ENCODE measurements around the gene ZC3H7B.

The ZC3H7B gene

DNA sequence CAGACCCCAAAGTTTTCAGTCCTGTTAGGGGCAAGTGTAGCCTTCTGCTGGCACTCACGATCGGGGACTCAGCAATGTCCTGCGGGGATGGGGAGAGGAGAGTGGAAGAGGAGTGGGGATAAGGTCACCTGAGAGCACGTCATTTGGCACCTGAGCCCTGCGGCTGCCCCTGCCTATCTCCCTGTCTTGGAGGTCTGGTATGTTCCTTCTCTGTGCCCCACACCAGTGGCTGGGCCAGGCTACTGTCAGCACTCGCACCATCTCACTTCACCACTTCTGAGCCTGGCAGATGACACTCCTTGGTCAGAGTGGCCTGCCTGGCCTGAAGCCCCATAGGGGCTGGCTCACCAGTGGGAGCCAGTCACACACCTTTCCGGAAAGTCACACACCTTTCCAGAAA lies 40.5 kb upstream of the ZC3H7B start:
- TF ChIP-seq, protein P1, sequence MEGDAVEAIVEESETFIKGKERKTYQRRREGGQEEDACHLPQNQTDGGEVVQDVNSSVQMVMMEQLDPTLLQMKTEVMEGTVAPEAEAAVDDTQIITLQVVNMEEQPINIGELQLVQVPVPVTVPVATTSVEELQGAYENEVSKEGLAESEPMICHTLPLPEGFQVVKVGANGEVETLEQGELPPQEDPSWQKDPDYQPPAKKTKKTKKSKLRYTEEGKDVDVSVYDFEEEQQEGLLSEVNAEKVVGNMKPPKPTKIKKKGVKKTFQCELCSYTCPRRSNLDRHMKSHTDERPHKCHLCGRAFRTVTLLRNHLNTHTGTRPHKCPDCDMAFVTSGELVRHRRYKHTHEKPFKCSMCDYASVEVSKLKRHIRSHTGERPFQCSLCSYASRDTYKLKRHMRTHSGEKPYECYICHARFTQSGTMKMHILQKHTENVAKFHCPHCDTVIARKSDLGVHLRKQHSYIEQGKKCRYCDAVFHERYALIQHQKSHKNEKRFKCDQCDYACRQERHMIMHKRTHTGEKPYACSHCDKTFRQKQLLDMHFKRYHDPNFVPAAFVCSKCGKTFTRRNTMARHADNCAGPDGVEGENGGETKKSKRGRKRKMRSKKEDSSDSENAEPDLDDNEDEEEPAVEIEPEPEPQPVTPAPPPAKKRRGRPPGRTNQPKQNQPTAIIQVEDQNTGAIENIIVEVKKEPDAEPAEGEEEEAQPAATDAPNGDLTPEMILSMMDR (conservative IDR thresholded peaks at IDR 0.05), result no peak
- H3K27ac ChIP-seq, result peak overlapping the region; percentile 88

DNA sequence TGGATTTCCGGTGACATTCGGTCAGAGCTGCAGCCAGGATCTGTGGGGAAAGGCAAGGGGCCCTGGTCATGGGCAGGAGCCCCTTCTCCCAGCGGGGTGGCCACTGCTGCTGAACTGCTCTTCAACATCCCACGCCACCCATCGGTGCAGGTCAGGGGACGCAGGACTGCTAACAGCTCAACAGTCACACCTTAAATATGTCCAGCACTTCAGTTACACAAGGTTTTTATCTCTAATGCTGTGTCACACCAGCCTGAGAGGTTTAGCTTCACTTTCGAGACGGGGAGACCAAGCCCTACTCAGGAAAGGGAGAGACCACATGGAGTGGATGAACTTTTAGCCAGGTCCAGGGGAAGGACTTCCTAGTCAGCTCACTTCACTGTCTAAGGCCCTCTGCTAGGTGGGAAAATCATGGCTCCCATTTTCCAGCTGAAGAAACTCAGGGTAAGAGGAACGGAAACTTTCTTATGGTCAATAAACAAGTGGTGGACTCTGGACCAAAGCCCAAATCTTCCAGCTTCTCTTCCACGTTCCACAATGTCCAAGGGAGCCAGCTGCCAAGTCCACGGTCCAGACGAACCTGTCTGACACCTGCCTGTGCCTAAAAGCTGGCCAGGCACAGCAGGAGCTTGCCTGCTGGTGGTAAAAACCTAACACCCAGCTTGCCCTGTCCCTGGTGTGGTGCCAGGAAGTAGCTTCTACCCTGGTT lies 39.6 kb upstream of the ZC3H7B start:
- TF ChIP-seq, protein P1 (conservative IDR thresholded peaks at IDR 0.05), result no peak
- H3K27ac ChIP-seq, result peak overlapping the region; percentile 88

DNA sequence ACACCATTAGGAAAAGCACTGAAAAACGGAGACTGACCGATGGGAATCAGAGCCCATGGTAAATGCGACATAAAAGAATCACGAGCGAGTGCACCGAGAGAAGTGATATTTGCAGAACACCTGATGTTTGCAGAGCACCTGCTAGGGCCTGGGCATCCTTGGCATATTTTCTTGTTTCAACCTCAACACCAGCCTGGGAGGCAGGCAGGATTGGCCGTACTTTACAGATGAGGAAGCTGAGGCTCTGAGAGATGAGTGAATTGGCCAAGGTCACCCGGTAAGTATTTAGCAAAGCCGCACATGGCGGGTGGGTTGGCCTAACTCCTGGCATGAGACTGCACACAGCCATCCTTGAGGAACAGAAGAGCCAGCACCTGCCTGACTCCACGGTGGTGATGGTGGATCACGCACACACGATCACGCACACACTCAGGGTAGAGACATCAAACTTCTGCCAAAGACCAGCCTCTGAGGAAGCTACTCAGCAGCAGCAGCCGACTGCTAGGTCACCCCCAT lies 39.0 kb upstream of the ZC3H7B start:
- TF ChIP-seq, protein P1 (conservative IDR thresholded peaks at IDR 0.05), result no peak
- H3K27ac ChIP-seq, result peak overlapping the region; percentile 88

DNA sequence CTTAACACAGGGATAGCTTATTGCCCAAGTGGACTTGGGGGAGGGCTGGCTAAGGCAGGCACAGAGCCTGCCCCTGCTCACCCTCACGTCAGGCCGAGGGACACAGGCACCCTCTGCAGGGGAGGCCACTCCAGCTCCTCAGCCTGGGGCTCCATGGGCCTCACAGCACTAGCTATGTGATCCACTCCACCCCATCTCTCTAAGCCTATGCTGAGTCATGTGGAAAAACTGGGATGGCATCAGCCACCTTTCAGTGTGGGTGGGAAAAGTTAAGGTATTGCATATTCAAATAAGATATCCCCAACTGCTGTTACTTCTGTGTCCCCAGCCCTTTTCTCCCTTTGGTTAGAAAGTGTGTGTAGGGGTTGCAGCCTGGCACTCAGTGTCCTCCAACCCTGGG lies 37.6 kb upstream of the ZC3H7B start:
- TF ChIP-seq, protein P1 (conservative IDR thresholded peaks at IDR 0.05), result no peak
- H3K27ac ChIP-seq, result peak overlapping the region; percentile 88

DNA sequence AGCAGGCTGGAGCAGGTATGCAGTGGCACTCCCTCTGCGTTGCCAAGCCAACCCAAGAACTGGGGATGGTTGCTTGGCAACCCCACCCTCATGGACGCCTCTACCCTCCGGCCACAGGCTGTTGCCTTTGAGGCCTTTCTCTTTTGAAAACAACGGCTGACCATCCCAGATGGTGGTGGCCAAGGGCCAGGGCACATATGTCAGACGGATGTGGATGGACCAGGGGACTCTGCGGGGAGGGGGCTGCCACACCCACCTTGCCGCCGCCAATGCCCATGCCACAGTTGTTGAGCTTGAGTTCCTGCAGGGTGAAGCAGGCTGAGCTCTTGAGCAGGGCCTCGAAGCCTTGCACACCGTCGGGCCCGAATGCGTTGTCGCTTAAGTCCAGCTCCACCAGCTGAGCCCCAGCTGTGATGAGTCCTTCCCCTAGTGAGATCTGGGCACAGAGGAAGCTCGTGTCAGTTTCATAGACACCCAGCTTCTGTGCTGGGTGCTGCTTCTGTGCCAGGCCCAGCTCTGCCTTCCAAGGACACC lies 36.9 kb upstream of the ZC3H7B start:
- peak overlapping the region; percentile 88 for H3K27ac ChIP-seq
- TF ChIP-seq, protein P1 (conservative IDR thresholded peaks at IDR 0.05), result no peak

DNA sequence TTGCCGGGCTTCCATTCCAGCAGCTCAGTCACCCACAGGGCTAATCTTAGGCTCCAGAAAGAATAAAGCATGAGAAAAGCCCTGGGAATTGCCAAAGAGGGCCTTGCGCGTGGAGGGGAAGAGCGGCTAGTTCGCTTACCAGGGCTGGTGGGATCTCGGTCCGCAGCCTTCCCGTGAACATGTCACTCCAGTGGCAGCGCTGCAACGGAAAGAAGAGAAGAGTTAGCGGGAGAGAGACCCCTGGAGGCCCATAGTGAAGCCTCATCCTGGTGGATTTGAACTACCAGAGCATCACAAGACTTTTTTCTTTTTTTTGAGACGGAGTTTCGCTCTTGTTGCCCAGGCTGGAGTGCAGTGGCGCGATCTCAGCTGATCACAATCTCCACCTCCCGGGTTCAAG lies 33.4 kb upstream of the ZC3H7B start:
- TF ChIP-seq, protein P1 (conservative IDR thresholded peaks at IDR 0.05), result no peak
- no peak overlapping the region for H3K27ac ChIP-seq

DNA sequence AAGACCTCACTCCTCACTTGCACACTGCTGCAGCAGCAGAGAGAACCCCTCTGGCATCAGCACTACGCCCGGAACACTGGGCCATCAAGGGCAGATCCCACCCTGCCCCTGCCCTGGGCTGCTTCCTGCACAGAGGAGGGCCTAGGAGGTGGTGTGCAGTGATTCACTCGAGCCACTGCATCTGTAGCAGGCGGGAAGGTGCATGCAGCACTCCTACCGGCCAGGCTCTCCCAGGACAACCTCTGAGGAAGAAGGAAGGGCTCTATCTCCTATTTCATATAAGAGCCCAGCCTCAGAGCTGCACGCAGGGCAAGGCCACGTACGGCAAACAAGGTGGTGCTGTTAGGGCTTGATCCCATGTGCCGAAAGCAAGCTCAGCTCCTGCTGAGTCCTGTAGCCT lies 29.5 kb upstream of the ZC3H7B start:
- TF ChIP-seq, protein P1 (conservative IDR thresholded peaks at IDR 0.05), result no peak

More for the DNA sequence above, 29.5 kb upstream of the ZC3H7B start:
- no peak overlapping the region for H3K27ac ChIP-seq
